ENCODE results near the gene FKRP.
"Not testable (repeated sequence)": the region's sequence is repeated elsewhere in the genome, so short reads cannot be mapped to it uniquely, and the experiment has no call there.

FKRP gene

GRCh38 chr19:46755853-46756543 lies 10.1 kb downstream of the FKRP start:
- no peak for DNase-seq

- DNase-seq, result no peak
Observed at GRCh38 chr19:46756544-46756888, 10.7 kb downstream of the FKRP start.

- no peak for DNase-seq
Observed at GRCh38 chr19:46759206-46759605, 13.3 kb downstream of the FKRP start.

GRCh38 chr19:46759817-46760333 lies 14.0 kb downstream of the FKRP start:
- DNase-seq, result no peak

- no peak for DNase-seq
Observed at GRCh38 chr19:46760363-46760762, 14.5 kb downstream of the FKRP start.

- DNase-seq, result not testable (repeated sequence)
Observed at GRCh38 chr19:46760897-46761296, 15.0 kb downstream of the FKRP start.

- DNase-seq, result no peak
Observed at GRCh38 chr19:46761418-46761831, 15.6 kb downstream of the FKRP start.

GRCh38 chr19:46762245-46762890 lies 16.5 kb downstream of the FKRP start:
- DNase-seq, result no peak

- DNase-seq, result peak in 2 of 56 donors; percentile 9 to 30
Observed at GRCh38 chr19:46764817-46765291, 19.0 kb downstream of the FKRP start.

GRCh38 chr19:46766569-46767317 lies 20.9 kb downstream of the FKRP start:
- DNase-seq, result no peak

GRCh38 chr19:46768746-46769145 lies 22.9 kb downstream of the FKRP start:
- DNase-seq, result not testable (repeated sequence)

GRCh38 chr19:46772170-46773017 lies 26.5 kb downstream of the FKRP start:
- DNase-seq, result no peak

GRCh38 chr19:46773018-46773399 lies 27.2 kb downstream of the FKRP start:
- DNase-seq, result no peak

- no peak for DNase-seq
Observed at GRCh38 chr19:46775642-46776258, 29.9 kb downstream of the FKRP start.

- peak in 1 of 56 donors; percentile 56 for DNase-seq
Observed at GRCh38 chr19:46776927-46777911, 31.4 kb downstream of the FKRP start.

GRCh38 chr19:46777956-46778645 lies 32.2 kb downstream of the FKRP start:
- not testable (repeated sequence) for DNase-seq

- no peak for DNase-seq
Observed at GRCh38 chr19:46782355-46783019, 36.6 kb downstream of the FKRP start.

- DNase-seq, result no peak
Observed at GRCh38 chr19:46783670-46784069, 37.8 kb downstream of the FKRP start.
